Activated T-cell treated with anti-CD3 and anti-CD28 coated beads, Interleukin-2, amount 50 U/mL, for 4 hours (primary cell): Measurements from ENCODE around the gene GRM3. TPM values are rescaled to one million over a fixed set of nuclear protein-coding genes. Genes with fewer than 3 reads are reported as not detected.

Source experiments
- ATAC-seq, 2 donors: fragments of 200-7000 bp; cut with Tn5 transposase; one replicate each; pipeline ENCODE4 v1.10.0; 2021
- DNase-seq: peaks from one replicate; pipeline ENCODE4 v3.0.0-alpha.2; 2020
- H3K27me3 Mint-ChIP-seq: one replicate; pipeline ENCODE4 v1.8.0; 2021; ENCODE audit warnings: low read depth, mixed read lengths
- H3K36me3 Mint-ChIP-seq: one replicate; pipeline ENCODE4 v1.8.0; 2022; ENCODE audit warnings: mixed read lengths; ENCODE audit not compliant: insufficient read depth
- H3K4me1 Mint-ChIP-seq: one replicate; pipeline ENCODE4 v1.8.0; 2021; ENCODE audit warnings: low read depth, mixed read lengths
- H3K4me3 Mint-ChIP-seq: one replicate; pipeline ENCODE4 v1.8.0; 2021; ENCODE audit warnings: mild to moderate bottlenecking, moderate library complexity, mixed read lengths
- H3K9me3 Mint-ChIP-seq: one replicate; pipeline ENCODE4 v1.8.0; 2021; ENCODE audit warnings: mixed read lengths
- total RNA-seq, 3 donors: library from RNA; stranded (reverse); gene quantifications; one replicate each; pipeline ENCODE4 v1.2.1, GENCODE V29; 2021

Gene GRM3
- total RNA-seq, 3 donors from 2014 or later = not detected

DNA sequence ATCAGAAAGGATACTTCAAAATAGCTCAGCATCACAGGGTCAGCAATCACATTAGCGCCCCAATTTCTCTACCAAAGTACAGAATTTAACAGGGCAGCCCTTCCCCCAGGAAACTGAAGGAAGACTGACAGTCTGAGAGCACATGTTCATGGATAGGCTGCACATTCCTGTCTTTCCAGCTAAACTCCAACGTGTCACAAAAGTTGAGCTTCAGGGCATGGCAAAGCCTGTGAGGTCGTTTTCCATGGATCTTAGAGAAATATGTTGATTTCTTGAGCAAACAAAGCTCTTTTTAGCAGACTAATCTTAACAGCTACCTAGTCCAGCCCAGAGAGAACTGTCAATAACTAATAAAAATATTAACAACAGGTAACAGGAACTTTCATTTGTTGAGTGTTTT is 207.9 kb downstream of the GRM3 start:
- no peak overlapping the region for H3K4me3 Mint-ChIP-seq
- ATAC-seq (no peak), DNase-seq (no peak)
- no peaks in the 10 kb centered on the region for H3K9me3 Mint-ChIP-seq
- peaks cover 2% of the 10 kb centered on the region for H3K27me3 Mint-ChIP-seq
- no peaks in the 10 kb centered on the region for H3K4me1 Mint-ChIP-seq
- no peaks in the 10 kb centered on the region for H3K36me3 Mint-ChIP-seq

DNA sequence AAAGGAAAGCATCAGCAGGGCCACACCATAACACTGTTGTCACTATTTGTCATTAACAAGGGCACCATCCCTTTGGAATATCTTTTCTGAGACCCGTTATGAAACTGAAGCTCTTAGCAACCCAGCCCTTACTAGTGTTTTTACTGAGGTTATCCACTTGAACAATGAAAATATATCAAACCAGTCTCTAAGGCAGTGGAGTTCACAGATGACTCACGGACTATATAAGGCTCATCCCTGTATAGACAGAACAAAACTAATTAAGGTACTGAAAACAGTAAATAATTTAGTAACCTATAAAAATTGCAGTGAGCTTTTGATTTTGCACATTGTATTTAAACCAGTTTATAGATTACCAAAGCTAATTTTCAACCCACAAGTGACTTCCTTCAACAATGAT is 219.7 kb downstream of the GRM3 start:
- no peak for ATAC-seq
- DNase-seq = no peak
- Mint-ChIP-seq H3K4me1 (no peaks in the 10 kb centered on the region), H3K36me3 (no peaks in the 10 kb centered on the region), H3K27me3 (no peaks in the 10 kb centered on the region), H3K4me3 (no peak overlapping the region), H3K9me3 (no peaks in the 10 kb centered on the region)

DNA sequence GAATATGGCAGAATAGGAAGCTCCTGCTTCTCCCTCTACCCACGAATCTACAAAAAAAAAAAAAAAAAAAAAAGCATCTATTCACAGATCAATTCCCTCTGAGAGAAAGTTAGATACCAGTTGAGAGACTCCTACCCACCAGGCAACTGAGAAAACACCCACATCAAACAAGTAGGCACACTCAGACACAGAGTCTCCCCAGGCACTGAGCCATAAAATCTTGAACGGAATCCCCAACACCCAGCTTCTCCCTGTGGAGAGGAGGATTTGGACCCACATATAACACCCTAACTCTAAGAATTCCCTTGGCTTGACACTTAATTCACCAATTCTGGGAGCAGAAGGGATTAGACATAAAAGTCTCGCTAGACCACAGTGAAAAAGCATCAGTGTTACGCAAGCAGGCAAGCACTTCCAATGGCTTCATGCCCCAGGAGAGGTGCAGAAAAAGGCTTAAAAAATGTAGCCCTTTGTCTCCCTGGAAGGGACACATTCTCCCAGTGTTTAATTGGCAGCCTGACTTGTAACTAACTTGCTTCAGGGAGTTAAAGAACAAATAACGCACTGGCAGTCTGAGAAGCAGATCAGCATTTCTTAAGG is 223.6 kb downstream of the GRM3 start:
- ATAC-seq (no peak), DNase-seq (no peak)
- Mint-ChIP-seq H3K9me3 (peaks cover 6% of the 10 kb centered on the region), H3K27me3 (peaks cover 4% of the 10 kb centered on the region), H3K4me1 (no peaks in the 10 kb centered on the region), H3K4me3 (no peak overlapping the region), H3K36me3 (peaks cover 5% of the 10 kb centered on the region)

DNA sequence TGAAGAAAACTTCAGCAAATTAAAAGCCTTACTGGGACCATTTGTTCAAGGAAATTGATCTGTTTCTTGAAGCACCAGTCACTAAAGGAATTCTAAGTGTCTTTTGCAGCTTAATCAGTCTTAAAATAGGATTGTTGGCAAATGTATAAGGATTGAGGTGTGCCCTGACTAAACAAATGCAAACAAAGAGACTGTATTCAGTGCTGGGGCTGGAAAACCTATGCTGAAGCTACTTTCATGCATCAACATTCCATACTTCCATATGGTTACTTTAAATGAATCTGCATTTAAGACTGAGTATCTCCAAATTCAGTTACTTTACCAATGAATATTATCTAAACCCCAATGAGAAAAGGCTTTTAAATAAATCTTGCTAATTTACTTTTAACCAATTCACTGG is 232.4 kb downstream of the GRM3 start:
- H3K4me1 Mint-ChIP-seq = no peaks in the 10 kb centered on the region
- no peak overlapping the region for H3K4me3 Mint-ChIP-seq
- H3K9me3 Mint-ChIP-seq = peaks cover 7% of the 10 kb centered on the region
- H3K27me3 Mint-ChIP-seq = peaks cover 3% of the 10 kb centered on the region
- no peak for DNase-seq
- ATAC-seq = no peak
- H3K36me3 Mint-ChIP-seq = no peaks in the 10 kb centered on the region

DNA sequence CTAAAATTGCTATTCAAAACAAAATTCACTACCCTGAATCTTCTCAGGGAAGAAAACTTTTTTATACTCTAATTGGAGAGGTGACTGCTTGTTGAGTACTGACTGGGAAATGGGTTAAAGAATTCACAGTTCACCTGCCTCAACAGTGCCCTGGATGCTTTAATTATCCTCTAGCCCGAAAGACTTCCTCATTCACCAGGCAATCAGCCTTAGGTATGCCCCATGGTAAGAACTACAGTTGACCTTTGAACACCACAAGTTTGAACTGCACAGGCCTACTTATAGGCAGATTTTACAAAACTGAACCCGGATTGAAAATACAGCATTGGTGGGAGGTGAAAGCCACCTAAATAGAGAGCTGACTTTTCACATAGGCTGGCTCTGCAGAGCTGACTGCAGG is 240.4 kb downstream of the GRM3 start:
- H3K4me1 Mint-ChIP-seq = no peaks in the 10 kb centered on the region
- no peak for ATAC-seq

DNA sequence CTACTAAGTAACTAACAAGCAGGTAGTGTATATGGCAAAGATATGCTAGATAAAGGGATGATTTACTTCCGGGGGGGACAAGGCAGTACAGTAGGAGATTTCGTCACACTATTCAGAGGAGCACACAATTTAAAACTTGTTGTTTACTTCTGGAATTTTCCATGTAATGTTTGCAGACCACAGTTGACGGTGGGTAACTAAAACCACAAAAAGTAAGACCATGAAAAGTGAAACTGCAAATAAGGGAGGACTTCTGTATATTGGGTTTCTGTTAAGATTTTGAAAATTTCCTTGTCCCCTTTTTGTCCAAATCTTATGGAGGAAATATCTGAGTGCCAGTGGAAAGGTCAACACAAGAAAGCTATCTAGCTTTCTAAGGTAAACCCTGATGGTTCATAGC is 245.8 kb downstream of the GRM3 start:
- ATAC-seq (no peak), DNase-seq (no peak)
- H3K36me3 Mint-ChIP-seq = no peaks in the 10 kb centered on the region
- H3K4me3 Mint-ChIP-seq = no peak overlapping the region
- H3K4me1 Mint-ChIP-seq = no peaks in the 10 kb centered on the region
- no peaks in the 10 kb centered on the region for H3K9me3 Mint-ChIP-seq
- no peaks in the 10 kb centered on the region for H3K27me3 Mint-ChIP-seq

More for the DNA sequence above, 240.4 kb downstream of the GRM3 start:
- Mint-ChIP-seq H3K36me3 (no peaks in the 10 kb centered on the region), H3K27me3 (no peaks in the 10 kb centered on the region), H3K9me3 (no peaks in the 10 kb centered on the region), H3K4me3 (no peak overlapping the region)
- no peak for DNase-seq

DNA sequence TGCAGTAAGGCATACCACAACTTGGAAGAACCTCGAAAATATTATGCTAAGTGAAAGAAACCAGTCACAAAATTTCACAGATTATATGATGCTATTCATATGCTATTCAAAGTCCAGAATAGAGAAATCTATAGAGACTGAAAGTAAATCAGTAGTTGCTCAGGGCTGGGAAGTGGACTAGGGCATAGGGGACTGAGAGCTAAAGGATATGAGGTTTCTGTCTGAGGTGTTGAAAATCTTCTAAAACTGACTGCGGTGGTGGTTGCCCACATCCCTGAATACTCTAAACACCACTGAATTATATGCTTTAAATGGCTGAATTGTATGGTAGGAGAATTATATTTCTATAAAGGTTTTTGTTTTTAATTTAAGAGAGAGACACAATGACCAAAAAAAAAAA is 254.5 kb downstream of the GRM3 start:
- ATAC-seq (no peak), DNase-seq (no peak)
- Mint-ChIP-seq H3K9me3 (no peaks in the 10 kb centered on the region), H3K36me3 (peaks cover 2% of the 10 kb centered on the region), H3K27me3 (no peaks in the 10 kb centered on the region), H3K4me3 (no peak overlapping the region), H3K4me1 (peaks cover 3% of the 10 kb centered on the region)

DNA sequence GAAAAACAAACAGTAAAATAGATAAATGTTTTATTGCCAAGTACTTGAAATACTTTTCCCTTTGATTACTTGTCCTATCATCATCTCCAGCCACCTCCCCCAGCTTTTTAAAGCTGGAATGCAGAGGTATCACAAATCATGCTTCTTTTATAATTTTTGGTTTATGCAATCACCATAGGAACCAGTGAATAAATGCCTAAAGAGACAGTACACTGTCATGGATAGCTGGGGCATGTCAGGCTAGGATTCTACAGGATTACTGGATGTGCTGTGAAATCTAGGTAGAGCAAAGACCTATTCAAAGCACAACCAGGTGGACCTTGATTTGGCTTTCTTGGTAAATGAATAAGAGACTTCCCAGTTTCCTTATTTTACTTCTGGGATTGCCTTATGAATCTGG is 257.2 kb downstream of the GRM3 start:
- DNase-seq = no peak

DNA sequence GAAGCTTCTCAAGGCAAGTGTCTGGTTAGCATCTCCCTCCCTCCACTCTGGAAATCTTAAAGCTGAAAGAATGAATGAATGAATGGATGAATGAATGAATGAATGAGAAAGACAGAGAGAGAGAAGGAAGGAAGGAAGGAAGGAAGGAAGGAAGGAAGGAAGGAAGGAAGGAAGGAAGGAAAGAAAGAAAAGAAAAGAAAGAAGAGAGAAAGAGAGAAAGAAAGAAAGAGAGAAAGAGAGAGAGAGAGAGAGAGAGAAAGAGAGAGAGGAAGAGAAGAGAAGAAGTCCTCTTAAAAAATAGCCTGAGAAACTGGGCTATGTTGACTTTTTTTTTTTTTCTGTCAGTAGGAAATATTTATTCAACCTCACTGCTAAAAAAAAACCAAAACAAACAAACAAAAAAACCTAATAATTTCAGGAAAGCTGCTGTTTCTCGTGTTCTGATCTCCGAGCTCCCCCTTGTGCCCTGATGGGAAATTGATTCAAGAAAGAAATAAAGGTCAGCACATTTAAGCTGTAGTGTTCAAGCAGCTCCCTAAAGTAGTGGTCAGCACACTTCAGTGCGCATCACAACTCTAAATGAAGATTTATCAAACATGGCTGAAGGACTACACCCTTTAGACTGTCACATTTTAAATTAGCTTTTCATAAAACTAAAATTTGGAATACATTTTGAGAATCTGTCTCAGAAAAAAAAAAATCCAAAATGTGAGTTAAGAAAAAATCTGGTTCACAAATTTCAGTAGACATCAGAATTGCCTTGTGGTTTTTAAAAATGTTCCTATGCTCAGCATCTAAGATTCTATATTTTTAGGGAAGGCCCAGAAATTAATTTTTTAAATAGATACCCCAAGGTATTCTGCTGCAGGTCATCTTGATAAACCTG is 261.5 kb downstream of the GRM3 start:
- no peak for DNase-seq
- no peak overlapping the region for H3K4me3 Mint-ChIP-seq
- no peaks in the 10 kb centered on the region for H3K4me1 Mint-ChIP-seq
- no peaks in the 10 kb centered on the region for H3K27me3 Mint-ChIP-seq
- H3K9me3 Mint-ChIP-seq = no peaks in the 10 kb centered on the region
- ATAC-seq = no peak
- H3K36me3 Mint-ChIP-seq = no peaks in the 10 kb centered on the region

More for the DNA sequence above, 257.2 kb downstream of the GRM3 start:
- H3K27me3 Mint-ChIP-seq = no peaks in the 10 kb centered on the region
- peaks cover 2% of the 10 kb centered on the region for H3K36me3 Mint-ChIP-seq
- ATAC-seq = no peak
- H3K4me1 Mint-ChIP-seq = peaks cover 3% of the 10 kb centered on the region
- H3K4me3 Mint-ChIP-seq = no peak overlapping the region
- H3K9me3 Mint-ChIP-seq = no peaks in the 10 kb centered on the region

DNA sequence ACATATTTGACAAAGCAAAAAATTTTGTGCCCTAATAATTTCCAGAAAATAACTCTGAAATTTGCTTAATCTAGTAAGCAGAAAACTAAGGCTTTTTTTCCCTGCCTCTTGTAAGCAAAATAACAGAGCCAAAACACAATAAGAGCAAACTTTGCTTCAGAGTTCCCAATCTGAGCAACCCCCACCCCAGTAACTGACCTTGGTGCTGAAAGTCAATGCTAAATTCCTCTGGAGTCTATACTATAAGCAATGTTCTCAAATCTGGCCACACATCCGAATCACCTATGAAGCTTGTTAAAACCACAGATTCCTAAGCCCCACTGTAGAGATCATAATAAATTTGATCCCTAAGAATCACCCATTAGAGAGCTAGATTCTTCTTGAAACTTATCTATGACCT is 265.2 kb downstream of the GRM3 start:
- DNase-seq = no peak
- no peaks in the 10 kb centered on the region for H3K9me3 Mint-ChIP-seq
- no peaks in the 10 kb centered on the region for H3K4me1 Mint-ChIP-seq
- no peak for ATAC-seq
- no peaks in the 10 kb centered on the region for H3K36me3 Mint-ChIP-seq
- H3K4me3 Mint-ChIP-seq = no peak overlapping the region
- no peaks in the 10 kb centered on the region for H3K27me3 Mint-ChIP-seq

DNA sequence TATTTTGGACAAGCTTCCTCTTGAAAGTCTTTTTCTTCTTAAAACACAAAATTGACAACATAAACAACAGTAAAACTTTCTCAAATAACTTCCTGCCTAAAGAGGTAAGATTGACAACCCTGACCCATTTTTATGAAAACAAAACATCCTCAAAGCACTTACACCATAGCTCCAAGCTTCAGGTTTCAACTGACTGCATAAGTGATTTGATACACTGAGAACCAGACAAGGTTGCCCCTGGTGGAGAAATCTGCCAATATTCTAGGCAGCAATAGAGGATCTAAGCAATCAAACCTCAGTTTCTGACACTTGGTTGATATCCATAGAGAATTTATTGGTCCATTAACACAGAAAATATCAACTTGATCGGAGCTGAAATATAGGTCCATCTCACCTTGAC is 267.9 kb downstream of the GRM3 start:
- Mint-ChIP-seq H3K4me1 (peaks cover 1% of the 10 kb centered on the region), H3K36me3 (no peaks in the 10 kb centered on the region)
- ATAC-seq = no peak

DNA sequence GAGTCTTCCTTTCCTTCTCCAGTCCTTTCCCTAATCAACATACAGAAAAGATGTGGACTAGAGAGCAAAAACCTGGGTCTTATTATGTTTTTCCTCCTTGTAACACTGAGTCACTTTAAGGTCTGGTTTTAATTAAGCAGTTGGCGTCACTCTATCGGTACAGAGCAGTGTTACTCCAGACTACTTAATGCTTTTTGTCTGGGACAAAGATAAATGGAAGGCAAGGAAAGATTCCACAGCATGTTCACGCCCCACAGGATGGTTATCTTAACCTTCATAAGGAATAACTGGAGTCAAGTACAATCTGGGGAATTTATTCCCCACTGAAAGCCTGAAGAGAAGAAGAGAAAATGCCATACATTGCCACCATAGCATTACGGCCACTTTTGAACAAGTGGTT is 270.0 kb downstream of the GRM3 start:
- ATAC-seq (no peak), DNase-seq (no peak)
- Mint-ChIP-seq H3K9me3 (no peaks in the 10 kb centered on the region), H3K27me3 (no peaks in the 10 kb centered on the region), H3K4me3 (no peak overlapping the region), H3K4me1 (peaks cover 1% of the 10 kb centered on the region), H3K36me3 (no peaks in the 10 kb centered on the region)

More for the DNA sequence above, 267.9 kb downstream of the GRM3 start:
- Mint-ChIP-seq H3K4me3 (no peak overlapping the region), H3K9me3 (no peaks in the 10 kb centered on the region), H3K27me3 (no peaks in the 10 kb centered on the region)
- no peak for DNase-seq
